Measurements from ENCODE around the gene SEMA4B.
"Not testable (repeated sequence)": the region's sequence is repeated elsewhere in the genome, so short reads cannot be mapped to it uniquely, and the experiment has no call there.

SEMA4B gene

GRCh38 chr15:90184119-90184785 is 16.9 kb upstream of the SEMA4B start:
- DNase-seq, result peak; percentile 32

- peak; percentile 62 for DNase-seq
These were observed 16.1 kb upstream of the SEMA4B start for GRCh38 chr15:90184786-90185704.

GRCh38 chr15:90187257-90187868 is 13.8 kb upstream of the SEMA4B start:
- DNase-seq, result no peak

GRCh38 chr15:90188065-90188464 is 13.1 kb upstream of the SEMA4B start:
- DNase-seq, result not testable (repeated sequence)

- DNase-seq, result no peak
These were observed 12.0 kb upstream of the SEMA4B start for GRCh38 chr15:90188914-90189748.

- DNase-seq, result no peak
These were observed 11.2 kb upstream of the SEMA4B start for GRCh38 chr15:90189781-90190467.

GRCh38 chr15:90190606-90191343 is 10.4 kb upstream of the SEMA4B start:
- no peak for DNase-seq

GRCh38 chr15:90191344-90191687 is 9.8 kb upstream of the SEMA4B start:
- DNase-seq, result no peak

GRCh38 chr15:90191794-90192509 is 9.2 kb upstream of the SEMA4B start:
- DNase-seq, result peak; percentile 44

GRCh38 chr15:90192961-90193786 is 8.0 kb upstream of the SEMA4B start:
- no peak for DNase-seq

- DNase-seq, result no peak
These were observed 6.5 kb upstream of the SEMA4B start for GRCh38 chr15:90194655-90195054.

GRCh38 chr15:90200534-90201129 is 498 bp upstream of the SEMA4B start:
- peak; percentile 6 for DNase-seq

- DNase-seq, result no peak
These were observed 830 bp downstream of the SEMA4B start for GRCh38 chr15:90201944-90202375.

- no peak for DNase-seq
These were observed 1.8 kb downstream of the SEMA4B start for GRCh38 chr15:90202929-90203328.

GRCh38 chr15:90203473-90203872 is 2.3 kb downstream of the SEMA4B start:
- no peak for DNase-seq

GRCh38 chr15:90203922-90204321 is 2.8 kb downstream of the SEMA4B start:
- no peak for DNase-seq

- DNase-seq, result no peak
These were observed 4.1 kb downstream of the SEMA4B start for GRCh38 chr15:90205050-90205848.

GRCh38 chr15:90205886-90206285 is 4.8 kb downstream of the SEMA4B start:
- no peak for DNase-seq

GRCh38 chr15:90207252-90207651 is 6.1 kb downstream of the SEMA4B start:
- no peak for DNase-seq
